ENCODE data around the gene OR10G2.

Gene OR10G2

DNA sequence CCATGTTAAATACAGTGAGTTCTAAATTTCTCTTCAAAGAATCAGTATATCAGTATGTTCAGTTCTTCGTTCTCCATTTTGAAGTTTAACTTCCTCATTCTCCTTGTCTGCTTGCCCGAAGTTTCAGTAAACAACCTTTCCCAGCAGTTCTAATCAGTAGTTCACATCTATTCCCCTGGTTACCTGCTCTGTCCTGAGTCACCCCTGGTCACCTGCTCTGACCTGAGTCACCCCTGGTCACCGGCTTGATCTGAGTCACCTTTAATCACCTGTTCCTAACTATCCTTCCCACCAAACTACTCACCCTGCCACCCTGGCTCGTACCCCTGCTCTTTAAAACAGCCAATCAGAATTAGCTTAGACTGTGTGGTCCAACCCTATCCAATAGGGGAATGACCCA is 45.4 kb downstream of the OR10G2 start:
- DNase-seq (ENCODE audit: low read depth in 2 of 2, low spot score in 1 of 2), result no peak

Measured in stimulated activated CD8-positive, alpha-beta memory T cell treated with anti-CD3 and anti-CD28 coated beads, Interleukin-4, amount 100 ng/mL, for 4 hours (primary cell).